ENCODE measurements around the gene ATP6V1G1. TPM values are rescaled to one million over a fixed set of nuclear protein-coding genes. Genes with fewer than 3 reads are reported as not detected.

Gene ATP6V1G1
- total RNA-seq, 1 donor from 2014 or later = 188 TPM

- Histone ChIP-seq H3K79me2 (ENCODE audit: insufficient read depth, low read length) (peaks cover 84% of the 10 kb centered on the region), H3K36me3 (ENCODE audit: insufficient read depth, low read length) (peaks cover 11% of the 10 kb centered on the region), H3K4me3 (ENCODE audit: insufficient read depth, low read depth, low read length) (no peak overlapping the region), H4K20me1 (ENCODE audit: insufficient read depth, low read length) (peaks cover 75% of the 10 kb centered on the region), H3K27me3 (ENCODE audit: insufficient read depth, low read length) (no peaks in the 10 kb centered on the region), H3K9ac (ENCODE audit: low read length) (no peak overlapping the region), H3K4me2 (ENCODE audit: low read length) (peak overlapping the region; percentile 11), H3K9me3 (ENCODE audit: insufficient read depth, low read depth, low read length) (no peaks in the 10 kb centered on the region), H2AFZ (ENCODE audit: low read depth, low read length) (no peak overlapping the region), H3K4me1 (ENCODE audit: insufficient read depth, low read length) (peaks cover 27% of the 10 kb centered on the region), H3K27ac (ENCODE audit: low read depth, low read length) (no peak overlapping the region)
- Mint-ChIP-seq H3K27ac (ENCODE audit: unreplicated experiment) (no peak overlapping the region), H3K4me1 (ENCODE audit: low read depth, unreplicated experiment) (peaks cover 35% of the 10 kb centered on the region), H3K27me3 (ENCODE audit: low read depth, unreplicated experiment) (no peaks in the 10 kb centered on the region), H3K4me3 (ENCODE audit: unreplicated experiment) (peak overlapping the region; percentile 0), H3K36me3 (ENCODE audit: low read depth, unreplicated experiment) (peaks cover 12% of the 10 kb centered on the region), H3K9me3 (ENCODE audit: unreplicated experiment) (no peaks in the 10 kb centered on the region)
- DNase-seq (ENCODE audit: low read depth) (no peak), FAIRE-seq (no peak)
- TF ChIP-seq CTCF (IDR thresholded peaks at IDR 0.05; ENCODE audit: insufficient read depth, low read depth, low read length) (no peak), EZH2 (IDR thresholded peaks at IDR 0.05; ENCODE audit: insufficient read depth, low read length) (no peak)
Measured at GRCh38 chr9:114591291-114591787, 3.8 kb downstream of the ATP6V1G1 start.

GRCh38 chr9:114591849-114592248 is 4.3 kb downstream of the ATP6V1G1 start:
- H3K4me1 ChIP-seq (ENCODE audit: insufficient read depth, low read length) = peaks cover 26% of the 10 kb centered on the region
- peaks cover 80% of the 10 kb centered on the region for H4K20me1 ChIP-seq (ENCODE audit: insufficient read depth, low read length)
- no peak overlapping the region for H3K9ac ChIP-seq (ENCODE audit: low read length)
- no peak for TF ChIP-seq CTCF (IDR thresholded peaks at IDR 0.05; ENCODE audit: insufficient read depth, low read depth, low read length)
- no peak for DNase-seq (ENCODE audit: low read depth)
- H2AFZ ChIP-seq (ENCODE audit: low read depth, low read length) = no peak overlapping the region
- peak overlapping the region; percentile 11 for H3K4me2 ChIP-seq (ENCODE audit: low read length)
- H3K36me3 ChIP-seq (ENCODE audit: insufficient read depth, low read length) = peaks cover 11% of the 10 kb centered on the region
- H3K27me3 ChIP-seq (ENCODE audit: insufficient read depth, low read length) = no peaks in the 10 kb centered on the region
- H3K4me3 ChIP-seq (ENCODE audit: insufficient read depth, low read depth, low read length) = no peak overlapping the region
- no peaks in the 10 kb centered on the region for H3K9me3 ChIP-seq (ENCODE audit: insufficient read depth, low read depth, low read length)
- H3K27ac Mint-ChIP-seq (ENCODE audit: unreplicated experiment) = no peak overlapping the region
- H3K4me1 Mint-ChIP-seq (ENCODE audit: low read depth, unreplicated experiment) = peaks cover 35% of the 10 kb centered on the region
- no peak for FAIRE-seq
- H3K36me3 Mint-ChIP-seq (ENCODE audit: low read depth, unreplicated experiment) = peaks cover 12% of the 10 kb centered on the region
- no peaks in the 10 kb centered on the region for H3K27me3 Mint-ChIP-seq (ENCODE audit: low read depth, unreplicated experiment)
- H3K79me2 ChIP-seq (ENCODE audit: insufficient read depth, low read length) = peaks cover 88% of the 10 kb centered on the region
- peak overlapping the region; percentile 10 for H3K27ac ChIP-seq (ENCODE audit: low read depth, low read length)
- peak overlapping the region; percentile 0 for H3K4me3 Mint-ChIP-seq (ENCODE audit: unreplicated experiment)
- no peaks in the 10 kb centered on the region for H3K9me3 Mint-ChIP-seq (ENCODE audit: unreplicated experiment)

GRCh38 chr9:114592356-114592755 is 4.8 kb downstream of the ATP6V1G1 start:
- Histone ChIP-seq H3K36me3 (ENCODE audit: insufficient read depth, low read length) (peaks cover 13% of the 10 kb centered on the region), H3K4me2 (ENCODE audit: low read length) (peak overlapping the region; percentile 11), H4K20me1 (ENCODE audit: insufficient read depth, low read length) (peaks cover 84% of the 10 kb centered on the region), H3K27ac (ENCODE audit: low read depth, low read length) (no peak overlapping the region), H2AFZ (ENCODE audit: low read depth, low read length) (no peak overlapping the region), H3K9ac (ENCODE audit: low read length) (peak overlapping the region; percentile 0), H3K4me3 (ENCODE audit: insufficient read depth, low read depth, low read length) (no peak overlapping the region), H3K27me3 (ENCODE audit: insufficient read depth, low read length) (no peaks in the 10 kb centered on the region), H3K4me1 (ENCODE audit: insufficient read depth, low read length) (peaks cover 21% of the 10 kb centered on the region), H3K9me3 (ENCODE audit: insufficient read depth, low read depth, low read length) (no peaks in the 10 kb centered on the region), H3K79me2 (ENCODE audit: insufficient read depth, low read length) (peaks cover 90% of the 10 kb centered on the region)
- FAIRE-seq (no peak), DNase-seq (ENCODE audit: low read depth) (no peak)
- Mint-ChIP-seq H3K36me3 (ENCODE audit: low read depth, unreplicated experiment) (peaks cover 14% of the 10 kb centered on the region), H3K9me3 (ENCODE audit: unreplicated experiment) (no peaks in the 10 kb centered on the region), H3K4me1 (ENCODE audit: low read depth, unreplicated experiment) (peaks cover 35% of the 10 kb centered on the region), H3K27ac (ENCODE audit: unreplicated experiment) (peak overlapping the region; percentile 7), H3K4me3 (ENCODE audit: unreplicated experiment) (peak overlapping the region; percentile 8), H3K27me3 (ENCODE audit: low read depth, unreplicated experiment) (no peaks in the 10 kb centered on the region)
- TF ChIP-seq CTCF (IDR thresholded peaks at IDR 0.05; ENCODE audit: insufficient read depth, low read depth, low read length) (peak; percentile 42), EZH2 (IDR thresholded peaks at IDR 0.05; ENCODE audit: insufficient read depth, low read length) (no peak)

All from astrocyte (in vitro differentiated cells and primary cell).